HuH-7.5 (cell line): ENCODE data around the gene NEU4.
"Not testable (repeated sequence)": the region's sequence is repeated elsewhere in the genome, so short reads cannot be mapped to it uniquely, and the experiment has no call there.

ENCODE experiments used
- DNase-seq: peaks from one replicate; pipeline ENCODE4 v3.0.0; 2011; ENCODE audit warnings: low spot score

The NEU4 gene

GRCh38 chr2:241833756-241834526 is 24.9 kb downstream of the NEU4 start:
- not testable (repeated sequence) for DNase-seq

- DNase-seq = no peak
Observed at GRCh38 chr2:241834527-241835210, 25.7 kb downstream of the NEU4 start.

GRCh38 chr2:241835611-241836010 is 26.6 kb downstream of the NEU4 start:
- no peak for DNase-seq

- DNase-seq = no peak
Observed at GRCh38 chr2:241836292-241836691, 27.3 kb downstream of the NEU4 start.

GRCh38 chr2:241837197-241837965 is 28.4 kb downstream of the NEU4 start:
- DNase-seq = no peak

GRCh38 chr2:241841181-241842066 is 32.4 kb downstream of the NEU4 start:
- no peak for DNase-seq

- no peak for DNase-seq
Observed at GRCh38 chr2:241842067-241842415, 33.0 kb downstream of the NEU4 start.

- DNase-seq = peak; percentile 7
Observed at GRCh38 chr2:241842620-241843211, 33.7 kb downstream of the NEU4 start.

GRCh38 chr2:241843321-241844065 is 34.5 kb downstream of the NEU4 start:
- peak; percentile 12 for DNase-seq

- peak; percentile 70 for DNase-seq
Observed at GRCh38 chr2:241844066-241844728, 35.2 kb downstream of the NEU4 start.

GRCh38 chr2:241844831-241845578 is 36.0 kb downstream of the NEU4 start:
- peak; percentile 16 for DNase-seq

- DNase-seq = no peak
Observed at GRCh38 chr2:241846406-241846805, 37.4 kb downstream of the NEU4 start.

GRCh38 chr2:241848761-241849615 is 40.0 kb downstream of the NEU4 start:
- peak; percentile 20 for DNase-seq

GRCh38 chr2:241849616-241850543 is 40.9 kb downstream of the NEU4 start:
- peak; percentile 15 for DNase-seq

- peak; percentile 21 for DNase-seq
Observed at GRCh38 chr2:241850544-241851324, 41.7 kb downstream of the NEU4 start.

GRCh38 chr2:241851325-241852115 is 42.5 kb downstream of the NEU4 start:
- DNase-seq = no peak
